Activated CD4-positive, alpha-beta T cell treated with anti-CD3 and anti-CD28 coated beads, Interleukin-2, amount 50 U/mL, for 4 hours (primary cell): Measurements from ENCODE around the gene DDIT4.
"Not testable (repeated sequence)": the region's sequence is repeated elsewhere in the genome, so short reads cannot be mapped to it uniquely, and the experiment has no call there.

Source experiments
- DNase-seq, 2 experiments: peaks; one replicate each; pipeline ENCODE4 v3.0.0-alpha.2; 2020

DDIT4 gene

GRCh38 chr10:72297281-72297804 is 23.6 kb downstream of the DDIT4 start:
- DNase-seq, result peak; percentile 94 to 96

- DNase-seq, result peak; percentile 89 to 92
Measured at GRCh38 chr10:72297805-72298591, 24.3 kb downstream of the DDIT4 start.

GRCh38 chr10:72298592-72299519 is 25.1 kb downstream of the DDIT4 start:
- DNase-seq, result no peak

- no peak for DNase-seq
Measured at GRCh38 chr10:72303424-72304128, 29.9 kb downstream of the DDIT4 start.

GRCh38 chr10:72306215-72306760 is 32.6 kb downstream of the DDIT4 start:
- no peak for DNase-seq

GRCh38 chr10:72307711-72308110 is 34.0 kb downstream of the DDIT4 start:
- DNase-seq, result not testable (repeated sequence)

- DNase-seq, result no peak
Measured at GRCh38 chr10:72308320-72308987, 34.7 kb downstream of the DDIT4 start.

- DNase-seq, result no peak
Measured at GRCh38 chr10:72309290-72310240, 35.8 kb downstream of the DDIT4 start.

GRCh38 chr10:72310241-72310633 is 36.5 kb downstream of the DDIT4 start:
- no peak for DNase-seq

- no peak for DNase-seq
Measured at GRCh38 chr10:72310636-72311035, 36.9 kb downstream of the DDIT4 start.

GRCh38 chr10:72311667-72312066 is 37.9 kb downstream of the DDIT4 start:
- no peak for DNase-seq

- no peak for DNase-seq
Measured at GRCh38 chr10:72312865-72313391, 39.2 kb downstream of the DDIT4 start.

- DNase-seq, result no peak
Measured at GRCh38 chr10:72314263-72314662, 40.5 kb downstream of the DDIT4 start.

- DNase-seq, result no peak
Measured at GRCh38 chr10:72315054-72315453, 41.3 kb downstream of the DDIT4 start.

- DNase-seq, result no peak
Measured at GRCh38 chr10:72315611-72316385, 42.1 kb downstream of the DDIT4 start.

- no peak for DNase-seq
Measured at GRCh38 chr10:72316386-72316700, 42.6 kb downstream of the DDIT4 start.

- peak in 1 of 2 experiments; percentile 34 for DNase-seq
Measured at GRCh38 chr10:72316748-72317435, 43.2 kb downstream of the DDIT4 start.

GRCh38 chr10:72318418-72319262 is 44.9 kb downstream of the DDIT4 start:
- no peak for DNase-seq
